IMR-90 (cell line): Measurements from ENCODE around the gene SYTL2. TPM values are rescaled to one million over a fixed set of nuclear protein-coding genes. Genes with fewer than 3 reads are reported as not detected.

ENCODE experiments used
- ATAC-seq: fragments of 200-7000 bp; cut with Tn5 transposase; 2 replicates; pipeline ENCODE4 v1.9.1; 2020; ENCODE audit warnings: low read depth, mild to moderate bottlenecking, moderate library complexity
- BruUV-seq: library from RNA; stranded (reverse); fragments of 400-500 nt; replicated peaks from 2 replicates; lab custom pipeline; 2021; lab: Mats Ljungman, UMichigan
- CTCF ChIA-PET: fragments of 300-600 bp; formaldehyde crosslinking; extraction: SDS; loops from one replicate; lab custom pipeline; 2021; ENCODE audit warnings: antibody characterized with exemption; lab: Yijun Ruan, JAX
- POLR2A ChIA-PET: fragments of 300-600 bp; sonication (Branson Sonifier 250); formaldehyde crosslinking; loops from one replicate; lab custom pipeline; 2022; ENCODE audit warnings: antibody characterized with exemption; ENCODE audit not compliant: unreplicated experiment; lab: Charles Lee
- DNase-seq: peaks from one replicate; pipeline ENCODE4 v3.0.0; 2013
- H2AFZ ChIP-seq: replicated peaks from 2 replicates; pipeline ENCODE3; 2013; ENCODE audit warnings: low read length, mild to moderate bottlenecking; ENCODE audit not compliant: poor library complexity
- H2AK5ac ChIP-seq: 2 replicates; pipeline ENCODE4 v1.6.1; 2013; ENCODE audit warnings: low read depth, low read length, inconsistent platforms
- H2AK9ac ChIP-seq: replicated peaks from 2 replicates; pipeline ENCODE3; 2013; ENCODE audit warnings: mild to moderate bottlenecking, low read depth, low read length, moderate library complexity; ENCODE audit not compliant: poor library complexity
- H2BK120ac ChIP-seq: 2 replicates; pipeline ENCODE4 v1.6.1; 2013; ENCODE audit warnings: low read depth, low read length, inconsistent platforms
- H2BK15ac ChIP-seq: 3 replicates; pipeline ENCODE4 v1.6.1; 2013; ENCODE audit warnings: low read depth, low read length, inconsistent platforms
- H2BK20ac ChIP-seq: 2 replicates; pipeline ENCODE4 v1.6.1; 2013; ENCODE audit warnings: low read depth, mild to moderate bottlenecking, inconsistent platforms, low read length, moderate library complexity
- H2BK5ac ChIP-seq: 2 replicates; pipeline ENCODE4 v1.6.1; 2013; ENCODE audit warnings: mild to moderate bottlenecking, low read depth, low read length, inconsistent platforms; ENCODE audit not compliant: poor library complexity, severe bottlenecking
- H3K14ac ChIP-seq: replicated peaks from 2 replicates; pipeline ENCODE4 v1.6.1; 2013; ENCODE audit warnings: low read depth, low read length, inconsistent platforms
- H3K18ac ChIP-seq: 2 replicates; pipeline ENCODE4 v1.6.1; 2013; ENCODE audit warnings: low read depth, low read length, control low read depth
- H3K23ac ChIP-seq: 2 replicates; pipeline ENCODE4 v1.6.1; 2013; ENCODE audit warnings: low read depth, low read length, inconsistent platforms
- H3K27ac ChIP-seq: 2 replicates; pipeline ENCODE4 v1.5.1; 2013; ENCODE audit warnings: mild to moderate bottlenecking, control low read depth, low read length; ENCODE audit not compliant: insufficient read depth
- H3K27me3 ChIP-seq: 2 replicates; pipeline ENCODE4 v1.6.1; 2013; ENCODE audit warnings: low read length; ENCODE audit not compliant: control insufficient read depth, insufficient read depth
- H3K36me3 ChIP-seq: 2 replicates; pipeline ENCODE4 v1.6.1; 2013; ENCODE audit warnings: low read length, mixed read lengths; ENCODE audit not compliant: control insufficient read depth, insufficient read depth
- H3K4ac ChIP-seq: 2 replicates; pipeline ENCODE4 v1.6.1; 2013; ENCODE audit warnings: low read depth, low read length, inconsistent platforms
- H3K4me1 ChIP-seq: 2 replicates; pipeline ENCODE4 v1.6.1; 2013; ENCODE audit warnings: low read length, mixed read lengths; ENCODE audit not compliant: control insufficient read depth, insufficient read depth
- H3K4me2 ChIP-seq: 2 replicates; pipeline ENCODE4 v1.6.1; 2013; ENCODE audit warnings: low read depth, mild to moderate bottlenecking, control low read depth, low read length, moderate library complexity
- H3K4me3 ChIP-seq: 2 replicates; pipeline ENCODE4 v1.5.1; 2013; ENCODE audit warnings: low read depth, mild to moderate bottlenecking, control low read depth, low read length, moderate library complexity; ENCODE audit not compliant: insufficient read depth
- H3K56ac ChIP-seq: 2 replicates; pipeline ENCODE4 v1.6.1; 2013; ENCODE audit warnings: low read length, inconsistent platforms; ENCODE audit not compliant: insufficient read depth; ENCODE audit errors: extremely low read depth
- H3K79me1 ChIP-seq, 2 experiments: 2 replicates each; pipeline ENCODE4 v1.6.1; 2013; ENCODE audit warnings: low read length in 2 of 2, inconsistent platforms in 1 of 2, low read depth in 1 of 2
- H3K9ac ChIP-seq: 2 replicates; pipeline ENCODE4 v1.6.1; 2013; ENCODE audit warnings: low read depth, low read length, control low read depth
- H3K9me1 ChIP-seq: 2 replicates; pipeline ENCODE4 v1.6.1; 2013; ENCODE audit warnings: low read length, inconsistent platforms; ENCODE audit not compliant: insufficient read depth
- H3K9me3 ChIP-seq: 2 replicates; pipeline ENCODE4 v1.6.1; 2013; ENCODE audit warnings: low read length; ENCODE audit not compliant: control insufficient read depth, insufficient read depth
- H4K20me1 ChIP-seq: 2 replicates; pipeline ENCODE4 v1.6.1; 2013; ENCODE audit warnings: low read length, inconsistent platforms; ENCODE audit not compliant: insufficient read depth
- H4K5ac ChIP-seq: 2 replicates; pipeline ENCODE4 v1.6.1; 2013; ENCODE audit warnings: mild to moderate bottlenecking, low read depth, low read length, control low read depth
- H4K8ac ChIP-seq, 2 experiments: 2 replicates each; pipeline ENCODE4 v1.6.1; 2013; ENCODE audit warnings: low read depth in 2 of 2, low read length in 2 of 2, control low read depth in 1 of 2, inconsistent platforms in 1 of 2
- H4K91ac ChIP-seq: 2 replicates; pipeline ENCODE4 v1.6.1; 2013; ENCODE audit warnings: low read depth, low read length, inconsistent platforms; ENCODE audit not compliant: insufficient read depth
- BHLHE40 ChIP-seq: fragments of 150-350 bp; IDR thresholded peaks from 2 replicates; pipeline ENCODE4 v1.6.1; 2016; ENCODE audit warnings: mild to moderate bottlenecking, low read depth, low read length
- CEBPB ChIP-seq: IDR thresholded peaks from 2 replicates; pipeline ENCODE4 v1.6.1; 2012; ENCODE audit warnings: low read depth, low read length, improper control_type of control experiment
- CHD1 ChIP-seq: IDR thresholded peaks from 2 replicates; pipeline ENCODE4 v1.6.1; 2012; ENCODE audit warnings: low read depth, low read length, improper control_type of control experiment
- CTCF ChIP-seq: conservative IDR thresholded peaks from 2 replicates; pipeline ENCODE4 v1.5.1; 2012; ENCODE audit warnings: mild to moderate bottlenecking, low read depth, low read length, improper control_type of control experiment
- FOS ChIP-seq: fragments of 150-350 bp; IDR thresholded peaks from 2 replicates; pipeline ENCODE4 v1.6.1; 2016; ENCODE audit warnings: low read depth, low read length
- MAFK ChIP-seq: IDR thresholded peaks from 2 replicates; pipeline ENCODE4 v1.6.1; 2012; ENCODE audit warnings: low read depth, low read length, improper control_type of control experiment
- MAZ ChIP-seq: IDR thresholded peaks from 2 replicates; pipeline ENCODE4 v1.6.1; 2012; ENCODE audit warnings: low read depth, mild to moderate bottlenecking, low read length, improper control_type of control experiment, moderate library complexity, borderline replicate concordance
- MXI1 ChIP-seq: IDR thresholded peaks from 2 replicates; pipeline ENCODE4 v1.6.1; 2012; ENCODE audit warnings: low read depth, mild to moderate bottlenecking, low read length, moderate library complexity, borderline replicate concordance
- NFE2L2 ChIP-seq: fragments of 150-350 bp; IDR thresholded peaks from 2 replicates; pipeline ENCODE4 v1.6.1; 2016; ENCODE audit warnings: low read depth, mild to moderate bottlenecking, low read length
- POLR2A ChIP-seq: IDR thresholded peaks from 2 replicates; pipeline ENCODE4 v1.6.1; 2012; ENCODE audit warnings: mild to moderate bottlenecking, low read depth, low read length
- RAD21 ChIP-seq: IDR thresholded peaks from 2 replicates; pipeline ENCODE4 v1.6.1; 2012; ENCODE audit warnings: low read length, improper control_type of control experiment
- RCOR1 ChIP-seq: IDR thresholded peaks from 2 replicates; pipeline ENCODE4 v1.6.1; 2012; ENCODE audit warnings: mild to moderate bottlenecking, low read length, improper control_type of control experiment; ENCODE audit not compliant: insufficient replicate concordance
- RFX5 ChIP-seq: IDR thresholded peaks from 2 replicates; pipeline ENCODE4 v1.8.0; 2012; ENCODE audit warnings: low read depth, mild to moderate bottlenecking, low read length, moderate library complexity
- SMC3 ChIP-seq: fragments of 150-350 bp; IDR thresholded peaks from 2 replicates; pipeline ENCODE4 v1.6.1; 2016; ENCODE audit warnings: low read depth, mild to moderate bottlenecking, antibody characterized with exemption, low read length, moderate library complexity
- USF2 ChIP-seq: fragments of 150-350 bp; IDR thresholded peaks from 2 replicates; pipeline ENCODE4 v1.6.1; 2017; ENCODE audit warnings: mild to moderate bottlenecking, antibody characterized with exemption, low read length, low read depth
- WGBS, 2 experiments: methylation state at CpG; one replicate each; pipeline versions ENCODE4 v1.1.5 to v1.1.7; 2013; ENCODE audit warnings: missing lambda C conversion rate in 2 of 2; ENCODE audit not compliant: insufficient read length in 1 of 2; ENCODE audit errors: extremely low coverage in 2 of 2; 5-methylcytosine and 5-hydroxymethylcytosine counted together
- dilution Hi-C: fragments of 300-500 bp; cut with HindIII; formaldehyde crosslinking; loops from one replicate; pipeline ENCODE4 v1.14.3; 2018; ENCODE audit warnings: low sequenced_read_pairs; ENCODE audit not compliant: unreplicated experiment
- in situ Hi-C: fragments of 300-500 bp; cut with MboI; formaldehyde crosslinking; loops from 3 replicates; pipeline ENCODE4 v1.14.3; 2019; ENCODE audit warnings: low sequenced_read_pairs, inconsistent platforms, mixed read lengths
- intact Hi-C: fragments of 100-400 bp; cut with micrococcal nuclease; formaldehyde crosslinking; loops from 2 replicates; pipeline ENCODE4 v1.10.0; 2022
- polyA plus RNA-seq, 3 experiments: library from polyadenylated mRNA; depleted of rRNA; stranded (reverse); fragments of >200 nt; gene quantifications; 2 replicates each; pipeline ENCODE4 v1.2.3, GENCODE V29; 2012; ENCODE audit warnings: low replicate concordance in 1 of 3
- total RNA-seq: library from RNA; depleted of rRNA; stranded (reverse); fragments of >200 nt; gene quantifications from 2 replicates; pipeline ENCODE4 v1.2.3, GENCODE V29; 2012
- TF ChIP-seq, protein P1 (sequence below): fragments of 150-350 bp; IDR thresholded peaks from 2 replicates; pipeline ENCODE4 v1.6.1; 2016; ENCODE audit warnings: low read depth, mild to moderate bottlenecking, low read length, moderate library complexity, borderline replicate concordance

The SYTL2 gene
- total and polyA plus RNA-seq, 2 of the 4 experiments (the other 2 are of a cell fraction), result 45.2 to 70.0 TPM

GRCh38 chr11:85848006-85848405, 37.1 kb upstream of the SYTL2 start:
- ATAC-seq (no peak), DNase-seq (peak; percentile 33)
- H3K4ac ChIP-seq, result 0 out of 2 replicates have a peak overlapping the region, but pooled peaks have one; percentile 24
- no peak overlapping the region; the same call in 1 of the 2 replicates for H3K14ac ChIP-seq
- peaks cover 7% of the 10 kb centered on the region; the same call in 1 of the 2 replicates for H3K9me1 ChIP-seq
- dilution Hi-C loops (no loop called here), in situ Hi-C loops (no loop called here), intact Hi-C loops (no loop called here)
- no peak overlapping the region for H2AK9ac ChIP-seq
- peaks cover 0 to 6% of the 10 kb centered on the region in 2 experiments; a peak in 1 of 4 replicates for H3K79me1 ChIP-seq
- CTCF ChIA-PET, result interaction anchor here (0.5 to 1.0 kb wide), 4 partner anchors 16 to 445 kb away, joined by 3 to 7 read pairs (median 4); no protein-coding TSS in a partner anchor
- H3K23ac ChIP-seq, result no peak overlapping the region
- POLR2A ChIA-PET, result no interaction called here
- no peaks in the 10 kb centered on the region; the same call in 1 of the 2 replicates for H3K9me3 ChIP-seq
- no peak overlapping the region for H3K56ac ChIP-seq
- WGBS, 2 experiments, result no CpG with 5 or more reads among the region's 3 CpGs
- H3K4me2 ChIP-seq, result no peak overlapping the region
- H4K8ac ChIP-seq, result no peak overlapping the region
- no peak overlapping the region for H4K5ac ChIP-seq
- TF ChIP-seq RAD21 (no peak), MAZ (no peak), FOS (no peak), USF2 (no peak), RFX5 (no peak), SMC3 (no peak), BHLHE40 (no peak), CEBPB (no peak), NFE2L2 (no peak), RCOR1 (no peak), MAFK (no peak), CTCF (no peak), MXI1 (no peak), POLR2A (no peak), CHD1 (no peak)
- TF ChIP-seq, protein P1, sequence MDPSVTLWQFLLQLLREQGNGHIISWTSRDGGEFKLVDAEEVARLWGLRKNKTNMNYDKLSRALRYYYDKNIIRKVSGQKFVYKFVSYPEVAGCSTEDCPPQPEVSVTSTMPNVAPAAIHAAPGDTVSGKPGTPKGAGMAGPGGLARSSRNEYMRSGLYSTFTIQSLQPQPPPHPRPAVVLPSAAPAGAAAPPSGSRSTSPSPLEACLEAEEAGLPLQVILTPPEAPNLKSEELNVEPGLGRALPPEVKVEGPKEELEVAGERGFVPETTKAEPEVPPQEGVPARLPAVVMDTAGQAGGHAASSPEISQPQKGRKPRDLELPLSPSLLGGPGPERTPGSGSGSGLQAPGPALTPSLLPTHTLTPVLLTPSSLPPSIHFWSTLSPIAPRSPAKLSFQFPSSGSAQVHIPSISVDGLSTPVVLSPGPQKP, result no peak
- H3K4me3 ChIP-seq, result no peak overlapping the region
- H3K27me3 ChIP-seq, result no peaks in the 10 kb centered on the region
- H2AK5ac ChIP-seq, result 0 out of 2 replicates have a peak overlapping the region, but pooled peaks have one; percentile 43
- no peak overlapping the region for H2BK5ac ChIP-seq
- H2BK20ac ChIP-seq, result no peak overlapping the region
- no peak overlapping the region for H2BK15ac ChIP-seq
- 0 out of 2 replicates have a peak overlapping the region, but pooled peaks have one; percentile 46 for H2BK120ac ChIP-seq
- no peaks in the 10 kb centered on the region for H3K36me3 ChIP-seq
- H3K18ac ChIP-seq, result no peak overlapping the region
- H4K91ac ChIP-seq, result no peak overlapping the region
- no peaks in the 10 kb centered on the region for H4K20me1 ChIP-seq
- no peak overlapping the region for H2AFZ ChIP-seq
- no TSS peak for BruUV-seq
- H3K4me1 ChIP-seq, result peaks cover 2% of the 10 kb centered on the region; the same call in 1 of the 2 replicates
- no peak overlapping the region for H3K9ac ChIP-seq
- H3K27ac ChIP-seq, result no peak overlapping the region; the same call in 1 of the 2 replicates
